SK-N-SH treated with all-trans-retinoic acid at 6 μM for 48 hours (cell line): ENCODE data around the gene LRP5.

Experiments used
- ATAC-seq: fragments of 200-7000 bp; cut with Tn5 transposase; 3 replicates; pipeline ENCODE4 v1.9.1; 2020; ENCODE audit warnings: mild to moderate bottlenecking, moderate library complexity
- ARNTL ChIP-seq: fragments of 450-650 bp; formaldehyde crosslinking; IDR thresholded peaks from 2 replicates; pipeline ENCODE4 v1.5.0; 2020; ENCODE audit warnings: low read depth, mild to moderate bottlenecking, moderate library complexity, borderline replicate concordance
- BACH2 ChIP-seq: fragments of 250-450 bp; sonication (Bioruptor Pico); IDR thresholded peaks from 2 replicates; pipeline ENCODE4 v1.9.0; 2021; ENCODE audit warnings: mild to moderate bottlenecking, borderline replicate concordance
- CREB5 ChIP-seq: fragments of 250-450 bp; sonication (Bioruptor Pico); IDR thresholded peaks from 2 replicates; pipeline ENCODE4 v1.5.1; 2020; ENCODE audit warnings: low read depth, mild to moderate bottlenecking, moderate library complexity
- CSDC2 ChIP-seq: fragments of 250-450 bp; sonication (Bioruptor Pico); IDR thresholded peaks from 2 replicates; pipeline ENCODE4 v1.5.0; 2020; ENCODE audit warnings: mild to moderate bottlenecking, moderate library complexity
- CSRNP3 ChIP-seq: fragments of 250-450 bp; sonication (Bioruptor Pico); IDR thresholded peaks from 2 replicates; pipeline ENCODE4 v1.5.1; 2021; ENCODE audit warnings: mild to moderate bottlenecking, moderate library complexity
- ESRRG ChIP-seq: fragments of 250-450 bp; sonication (Bioruptor Pico); IDR thresholded peaks from 2 replicates; pipeline ENCODE4 v1.6.1; 2021; ENCODE audit warnings: mild to moderate bottlenecking
- GLIS3 ChIP-seq: fragments of 250-450 bp; sonication (Bioruptor Pico); IDR thresholded peaks from 2 replicates; pipeline ENCODE4 v1.5.0; 2020; ENCODE audit warnings: mild to moderate bottlenecking, moderate library complexity
- ISL1 ChIP-seq: fragments of 250-450 bp; sonication (Bioruptor Pico); IDR thresholded peaks from 2 replicates; pipeline ENCODE4 v2.1.2; 2022; ENCODE audit warnings: mild to moderate bottlenecking, moderate library complexity
- OSR1 ChIP-seq: fragments of 250-450 bp; sonication (Bioruptor Pico); IDR thresholded peaks from 2 replicates; pipeline ENCODE4 v1.8.0; 2022; ENCODE audit warnings: moderate library complexity, mild to moderate bottlenecking, inconsistent platforms
- PATZ1 ChIP-seq: fragments of 250-450 bp; sonication (Bioruptor Pico); IDR thresholded peaks from 2 replicates; pipeline ENCODE4 v1.8.0; 2020; ENCODE audit warnings: mild to moderate bottlenecking, moderate library complexity, borderline replicate concordance
- PPARA ChIP-seq: fragments of 250-450 bp; sonication (Bioruptor Pico); IDR thresholded peaks from 2 replicates; pipeline ENCODE4 v1.5.0; 2020; ENCODE audit warnings: mild to moderate bottlenecking, borderline replicate concordance
- SNAI2 ChIP-seq: fragments of 250-450 bp; sonication (Bioruptor Pico); IDR thresholded peaks from 2 replicates; pipeline ENCODE4 v1.5.0; 2020; ENCODE audit warnings: mild to moderate bottlenecking, moderate library complexity
- TCF4 ChIP-seq: fragments of 250-450 bp; sonication (Bioruptor Pico); IDR thresholded peaks from 2 replicates; pipeline ENCODE4 v1.8.0; 2021; ENCODE audit warnings: mild to moderate bottlenecking, moderate library complexity, borderline replicate concordance
- TOX ChIP-seq: fragments of 250-450 bp; sonication (Bioruptor Pico); IDR thresholded peaks from 2 replicates; pipeline ENCODE4 v1.8.0; 2021; ENCODE audit warnings: mild to moderate bottlenecking, moderate library complexity, borderline replicate concordance
- TSHZ2 ChIP-seq: fragments of 250-450 bp; sonication (Bioruptor Pico); IDR thresholded peaks from 2 replicates; pipeline ENCODE4 v1.5.0; 2020; ENCODE audit warnings: mild to moderate bottlenecking, moderate library complexity
- ZC3H10 ChIP-seq: fragments of 250-450 bp; sonication (Bioruptor Pico); IDR thresholded peaks from 2 replicates; pipeline ENCODE4 v1.5.1; 2021; ENCODE audit warnings: mild to moderate bottlenecking, moderate library complexity
- ZFP3 ChIP-seq: fragments of 250-450 bp; sonication (Bioruptor Pico); IDR thresholded peaks from 2 replicates; pipeline ENCODE4 v1.5.0; 2020; ENCODE audit warnings: mild to moderate bottlenecking, moderate library complexity
- ZFP30 ChIP-seq: fragments of 450-650 bp; formaldehyde crosslinking; IDR thresholded peaks from 2 replicates; pipeline ENCODE4 v1.5.0; 2022; ENCODE audit warnings: mild to moderate bottlenecking, moderate library complexity
- ZNF70 ChIP-seq: fragments of 450-650 bp; formaldehyde crosslinking; IDR thresholded peaks from 2 replicates; pipeline ENCODE4 v1.5.0; 2020; ENCODE audit warnings: mild to moderate bottlenecking, moderate library complexity
- ZNF8 ChIP-seq: fragments of 450-650 bp; formaldehyde crosslinking; IDR thresholded peaks from 2 replicates; pipeline ENCODE4 v1.5.0; 2020; ENCODE audit warnings: mild to moderate bottlenecking, moderate library complexity

The LRP5 gene

GRCh38 chr11:68315171-68315920 is 3.0 kb downstream of the LRP5 start:
- peak; percentile 88 for TF ChIP-seq ZFP3 (CRISPR knock-in tag)
- no peak for TF ChIP-seq ZNF8 (CRISPR knock-in tag)
- ATAC-seq: peak; percentile 29

- ATAC-seq: no peak
- TF ChIP-seq ARNTL (CRISPR knock-in tag) (no peak), TOX (CRISPR knock-in tag) (no peak), ZFP3 (CRISPR knock-in tag) (no peak)
Measured at GRCh38 chr11:68317147-68317785, 4.9 kb downstream of the LRP5 start.

GRCh38 chr11:68321293-68322051 is 9.1 kb downstream of the LRP5 start:
- TF ChIP-seq ARNTL (CRISPR knock-in tag) (no peak), PPARA (CRISPR knock-in tag) (no peak), GLIS3 (CRISPR knock-in tag) (no peak), CSRNP3 (CRISPR knock-in tag) (no peak), ZNF70 (no peak), PATZ1 (CRISPR knock-in tag) (no peak), ESRRG (CRISPR knock-in tag) (no peak), ISL1 (no peak), ZNF8 (CRISPR knock-in tag) (no peak), CREB5 (CRISPR knock-in tag) (no peak), TCF4 (CRISPR knock-in tag) (no peak), SNAI2 (CRISPR knock-in tag) (no peak), ZFP3 (CRISPR knock-in tag) (no peak), ZC3H10 (CRISPR knock-in tag) (no peak), TSHZ2 (CRISPR knock-in tag) (no peak), BACH2 (CRISPR knock-in tag) (no peak), TOX (CRISPR knock-in tag) (no peak), OSR1 (no peak), CSDC2 (CRISPR knock-in tag) (no peak)
- no peak for ATAC-seq

GRCh38 chr11:68322052-68322430 is 9.7 kb downstream of the LRP5 start:
- TF ChIP-seq PPARA (CRISPR knock-in tag) (no peak), TOX (CRISPR knock-in tag) (no peak), TSHZ2 (CRISPR knock-in tag) (no peak), SNAI2 (CRISPR knock-in tag) (no peak), CREB5 (CRISPR knock-in tag) (no peak), ARNTL (CRISPR knock-in tag) (no peak), ZFP30 (CRISPR knock-in tag) (no peak)
- ATAC-seq: no peak
